SK-N-MC (cell line): ENCODE measurements around the gene ATAD2B.

Source experiments
- DNase-seq: peaks from one replicate; pipeline ENCODE4 v3.0.0-alpha.2; 2011; ENCODE audit warnings: low read depth, low spot score
- H3K27ac ChIP-seq: fragments of 200-600 bp; sonication (generic); 2 replicates; pipeline ENCODE4 v1.5.1; 2016; ENCODE audit warnings: mixed run types
- H3K36me3 ChIP-seq: fragments of 200-600 bp; sonication (generic); 2 replicates; pipeline ENCODE4 v1.6.1; 2017; ENCODE audit warnings: antibody characterized with exemption, low read length, mixed read lengths; ENCODE audit not compliant: insufficient read depth
- H3K4me3 ChIP-seq: fragments of 200-600 bp; sonication (generic); 2 replicates; pipeline ENCODE4 v1.5.1; 2016
- H3K9ac ChIP-seq: fragments of 200-600 bp; sonication (generic); 2 replicates; pipeline ENCODE4 v1.8.0; 2017; ENCODE audit warnings: mixed run types, mixed read lengths; ENCODE audit not compliant: insufficient read length
- H3K9me3 ChIP-seq: fragments of 200-600 bp; sonication (generic); 2 replicates; pipeline ENCODE4 v1.6.1; 2017; ENCODE audit warnings: low read depth, mild to moderate bottlenecking, antibody characterized with exemption, low read length, moderate library complexity, mixed read lengths
- EZH2 ChIP-seq: fragments of 200-600 bp; sonication (generic); IDR thresholded peaks from one replicate; pipeline ENCODE4 v1.6.1; 2017; ENCODE audit warnings: antibody characterized with exemption
- FOXP2 ChIP-seq: optimal IDR thresholded peaks from 2 replicates; pipeline ENCODE3; 2011; ENCODE audit warnings: mild to moderate bottlenecking, moderate library complexity; ENCODE audit not compliant: insufficient read depth; ENCODE audit errors: extremely low read length, control extremely low read depth
- POLR2AphosphoS5 ChIP-seq: IDR thresholded peaks from 2 replicates; pipeline ENCODE4 v1.6.1; 2012; ENCODE audit warnings: mild to moderate bottlenecking, low read depth, low read length, borderline replicate concordance

The ATAD2B gene

DNA sequence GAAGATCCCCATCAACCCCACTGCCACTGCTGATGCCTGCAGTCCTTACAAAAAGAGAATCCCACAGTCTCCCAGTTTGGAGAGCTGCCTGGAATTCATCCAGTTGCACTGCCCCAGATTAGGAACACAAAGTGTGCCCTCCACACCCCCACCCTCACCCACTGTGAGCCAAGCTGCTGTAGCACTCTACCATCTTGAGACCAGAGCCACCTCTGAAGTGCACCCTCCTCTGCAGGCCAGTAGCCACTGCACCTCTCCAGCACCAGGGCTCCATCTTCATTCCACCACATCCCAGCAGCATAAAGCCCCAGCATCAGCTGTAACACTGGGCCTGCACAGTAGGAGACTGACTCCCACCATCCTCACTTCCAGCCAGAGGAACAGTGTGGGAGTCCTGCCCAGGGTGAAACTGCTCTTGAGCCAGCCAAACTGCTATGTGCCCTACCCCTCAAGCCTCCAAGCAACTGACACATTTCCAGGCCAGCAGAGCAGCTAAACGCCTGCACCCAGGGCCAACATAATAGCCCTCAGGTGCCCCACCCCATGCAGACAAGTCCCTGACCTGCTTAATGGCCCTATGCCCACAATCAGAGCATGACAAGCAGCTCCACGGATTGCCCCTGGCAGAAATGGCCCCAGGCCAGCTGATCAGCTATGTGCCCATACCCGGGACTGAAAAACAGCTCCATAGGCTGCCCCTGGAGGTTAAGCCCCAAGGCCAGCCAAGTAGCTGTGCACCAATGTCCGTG, 206.0 kb downstream of the ATAD2B start:
- H3K27ac ChIP-seq: no peak overlapping the region
- H3K9ac ChIP-seq: no peak overlapping the region
- no peak overlapping the region for H3K4me3 ChIP-seq
- no peak for DNase-seq
- TF ChIP-seq EZH2 (no peak), POLR2AphosphoS5 (no peak), FOXP2 (no peak)
- H3K9me3 ChIP-seq: 0 out of 2 replicates have a peak, but pooled peaks cover 3% of the 10 kb centered on the region
- 0 out of 2 replicates have a peak, but pooled peaks cover 3% of the 10 kb centered on the region for H3K36me3 ChIP-seq

- Histone ChIP-seq H3K9ac (no peak overlapping the region), H3K27ac (no peak overlapping the region), H3K9me3 (0 out of 2 replicates have a peak, but pooled peaks cover 3% of the 10 kb centered on the region), H3K4me3 (no peak overlapping the region), H3K36me3 (no peaks in the 10 kb centered on the region)
- no peak for TF ChIP-seq EZH2
- TF ChIP-seq POLR2AphosphoS5: no peak
- no peak for TF ChIP-seq FOXP2
- no peak for DNase-seq
These were observed 207.2 kb downstream of the ATAD2B start for GRCh38 chr2:23719716-23720115.

- TF ChIP-seq POLR2AphosphoS5 (no peak), EZH2 (no peak), FOXP2 (no peak)
- H3K4me3 ChIP-seq: no peak overlapping the region
These were observed 207.8 kb downstream of the ATAD2B start for GRCh38 chr2:23718931-23719700.

DNA sequence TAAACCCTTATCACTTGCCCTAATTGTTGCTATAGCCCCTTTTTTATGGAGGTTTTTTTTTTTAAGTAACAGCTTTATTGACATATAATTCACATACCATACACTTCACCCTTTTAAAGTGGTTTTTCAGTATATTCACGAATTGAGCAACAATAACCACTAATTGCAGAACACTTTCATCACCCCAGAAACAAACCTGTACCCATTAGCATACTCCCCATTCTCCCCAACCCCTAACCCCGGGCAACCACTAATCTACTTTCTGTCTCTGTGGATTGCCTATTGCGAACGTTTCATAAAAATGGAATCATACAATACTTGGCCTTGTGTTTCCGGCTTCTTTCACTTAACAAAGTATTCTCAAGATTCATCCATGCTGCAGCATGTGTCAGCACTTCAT, 213.6 kb downstream of the ATAD2B start:
- H3K36me3 ChIP-seq: no peaks in the 10 kb centered on the region
- H3K27ac ChIP-seq: no peak overlapping the region
- no peak overlapping the region for H3K9ac ChIP-seq
- DNase-seq: no peak
- no peak overlapping the region for H3K4me3 ChIP-seq
- no peak for TF ChIP-seq EZH2
- no peaks in the 10 kb centered on the region for H3K9me3 ChIP-seq

More at GRCh38 chr2:23718931-23719700, 207.8 kb downstream of the ATAD2B start:
- no peak for DNase-seq
- H3K36me3 ChIP-seq: no peaks in the 10 kb centered on the region
- H3K9ac ChIP-seq: no peak overlapping the region
- 0 out of 2 replicates have a peak, but pooled peaks cover 3% of the 10 kb centered on the region for H3K9me3 ChIP-seq
- no peak overlapping the region for H3K27ac ChIP-seq

GRCh38 chr2:23712756-23713151, 214.2 kb downstream of the ATAD2B start:
- no peak overlapping the region for H3K4me3 ChIP-seq
- TF ChIP-seq POLR2AphosphoS5 (no peak), FOXP2 (no peak), EZH2 (no peak)
- no peak overlapping the region for H3K27ac ChIP-seq
- H3K36me3 ChIP-seq: no peaks in the 10 kb centered on the region; the same call in 1 of the 2 replicates
- no peak overlapping the region for H3K9ac ChIP-seq
- no peaks in the 10 kb centered on the region for H3K9me3 ChIP-seq
- no peak for DNase-seq

DNA sequence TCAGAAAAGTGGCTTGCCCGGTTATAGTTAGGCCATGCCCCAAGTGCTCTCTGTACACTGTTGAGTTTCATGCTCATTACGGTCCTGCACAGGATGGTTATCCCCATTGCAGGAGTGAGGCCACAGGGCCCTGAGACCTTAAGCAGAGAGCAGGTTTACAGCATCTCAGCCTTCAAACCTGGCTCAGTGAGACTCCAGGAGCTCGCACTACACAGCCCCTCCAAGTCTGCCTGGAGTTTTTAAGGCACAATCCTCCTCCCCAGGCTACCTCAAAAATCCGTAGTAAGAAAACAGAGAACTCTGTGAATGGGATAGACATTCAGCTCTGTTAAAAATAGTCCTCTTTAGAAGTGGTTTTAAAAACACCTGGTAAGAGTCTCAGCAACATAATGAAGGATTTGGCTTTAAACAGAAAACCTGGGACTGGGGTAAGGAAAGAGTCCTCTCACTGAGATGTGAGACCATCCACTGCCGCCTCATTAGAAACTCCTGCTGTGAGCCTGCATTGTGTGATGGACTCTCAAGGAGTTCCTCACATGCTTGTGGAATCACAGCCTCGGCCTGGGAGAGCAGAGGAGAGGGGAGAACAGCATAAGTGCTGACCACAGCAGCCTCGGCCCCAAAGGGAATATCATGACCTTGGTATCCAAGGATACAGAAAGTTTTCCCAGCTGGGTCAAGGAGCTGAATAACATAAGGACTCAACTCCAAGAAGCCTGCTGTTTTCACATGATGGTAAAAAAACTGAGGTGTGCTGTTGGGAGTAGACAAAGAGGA, 214.8 kb downstream of the ATAD2B start:
- no peaks in the 10 kb centered on the region for H3K9me3 ChIP-seq
- no peak overlapping the region for H3K27ac ChIP-seq
- no peaks in the 10 kb centered on the region; the same call in 1 of the 2 replicates for H3K36me3 ChIP-seq
- no peak overlapping the region for H3K9ac ChIP-seq
- TF ChIP-seq FOXP2: no peak
- TF ChIP-seq EZH2: no peak
- no peak for TF ChIP-seq POLR2AphosphoS5
- DNase-seq: no peak
- H3K4me3 ChIP-seq: no peak overlapping the region

DNA sequence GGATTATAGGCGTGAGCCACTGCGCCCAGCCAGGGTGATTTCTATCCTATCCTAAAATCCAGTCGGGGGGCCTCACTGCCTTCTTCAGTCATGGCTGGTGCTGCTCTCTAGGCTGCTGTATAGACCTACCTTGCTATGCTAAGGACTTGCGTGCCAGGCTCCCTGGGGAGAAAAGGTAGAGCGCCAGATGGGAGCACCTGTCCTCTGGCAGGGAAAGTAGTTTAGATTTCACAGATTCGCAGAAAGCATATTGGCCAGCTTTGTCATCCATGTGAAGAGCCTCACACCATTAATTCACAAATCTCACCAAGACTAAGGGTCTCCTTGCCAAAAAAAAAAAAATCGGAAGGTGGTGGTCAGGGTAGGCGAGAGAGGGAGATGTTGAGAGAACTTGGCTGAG, 217.6 kb downstream of the ATAD2B start:
- Histone ChIP-seq H3K9ac (no peak overlapping the region), H3K4me3 (no peak overlapping the region), H3K36me3 (peaks cover 5% of the 10 kb centered on the region; the same call in 1 of the 2 replicates), H3K27ac (no peak overlapping the region), H3K9me3 (no peaks in the 10 kb centered on the region)
- DNase-seq: no peak
- TF ChIP-seq FOXP2 (no peak), POLR2AphosphoS5 (no peak), EZH2 (no peak)

DNA sequence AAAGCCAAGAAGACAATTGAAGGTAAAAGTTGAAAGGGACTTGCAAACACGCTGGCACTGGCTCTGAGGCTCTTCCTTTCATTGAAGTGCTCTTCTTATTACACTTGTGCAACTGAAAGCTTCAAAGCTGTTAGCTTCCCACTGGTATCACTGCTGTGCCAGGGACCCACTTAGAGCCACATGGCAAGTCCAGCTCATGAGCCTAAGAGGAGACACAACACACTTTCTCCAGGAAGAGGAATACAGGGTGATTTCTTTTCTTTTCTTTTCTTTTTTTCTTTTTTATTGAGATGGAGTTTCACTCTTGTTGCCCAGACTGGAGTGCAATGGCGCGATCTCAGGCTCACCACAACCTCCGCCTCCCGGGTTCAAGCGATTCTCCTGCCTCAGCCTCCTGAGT, 218.2 kb downstream of the ATAD2B start:
- Histone ChIP-seq H3K36me3 (peaks cover 5% of the 10 kb centered on the region; the same call in 1 of the 2 replicates), H3K9ac (no peak overlapping the region), H3K27ac (no peak overlapping the region), H3K9me3 (no peaks in the 10 kb centered on the region), H3K4me3 (no peak overlapping the region)
- no peak for DNase-seq
- no peak for TF ChIP-seq POLR2AphosphoS5
- TF ChIP-seq FOXP2: no peak
- TF ChIP-seq EZH2: no peak
